Measurements from ENCODE around the gene SCUBE3. TPM values are rescaled to one million over a fixed set of nuclear protein-coding genes. Genes with fewer than 3 reads are reported as not detected.

Gene SCUBE3
- total and polyA plus RNA-seq, 2 donors (not counting 1 experiment from before 2014, with no cell fraction given) = not detected

- Histone ChIP-seq H3K79me2 (ENCODE audit: control insufficient read depth, insufficient read depth, low read length) (peaks cover 61% of the 10 kb centered on the region), H3K27me3 (replicated peaks in 1 of 4; ENCODE audit: control extremely low read depth in 1 of 4, control insufficient read depth in 3 of 4, insufficient read depth in 4 of 4, low read length in 3 of 4) (no peaks in the 10 kb centered on the region), H2AFZ (ENCODE audit: insufficient read depth, low read depth, low read length, poor library complexity, severe bottlenecking) (no peak overlapping the region), H3K4me2 (replicated peaks; ENCODE audit: low read depth, low read length, poor library complexity, severe bottlenecking) (no peak overlapping the region), H3K4me3 (ENCODE audit: control extremely low read depth in 1 of 5, extremely low read depth in 1 of 5, insufficient read depth in 1 of 5, low read depth in 2 of 5, low read length in 4 of 5) (no peak overlapping the region), H3K36me3 (replicated peaks in 1 of 2; ENCODE audit: control extremely low read depth in 1 of 2, control insufficient read depth in 1 of 2, extremely low read depth in 1 of 2, insufficient read depth in 2 of 2, low read length in 1 of 2) (peaks cover 0 to 7% of the 10 kb centered on the region in 2 experiments), H3K4me1 (ENCODE audit: control insufficient read depth in 2 of 2, insufficient read depth in 2 of 2, low read length in 2 of 2) (peaks cover 21 to 31% of the 10 kb centered on the region in 2 donors), H3K9ac (ENCODE audit: low read length) (no peak overlapping the region), H4K20me1 (ENCODE audit: control insufficient read depth, insufficient read depth, low read length, poor library complexity, severe bottlenecking) (peaks cover 20% of the 10 kb centered on the region), H3K9me3 (ENCODE audit: control extremely low read depth in 1 of 3, control insufficient read depth in 2 of 3, insufficient read depth in 1 of 3, low read length in 2 of 3) (no peaks in the 10 kb centered on the region), H3K27ac (ENCODE audit: low read length in 2 of 2) (peak overlapping the region in 1 of 2 donors; percentile 34)
- Mint-ChIP-seq H3K27ac (no peak overlapping the region), H3K4me3 (no peak overlapping the region), H3K9me3 (ENCODE audit: insufficient read depth) (no peaks in the 10 kb centered on the region), H3K4me1 (peaks cover 51% of the 10 kb centered on the region), H3K27me3 (no peaks in the 10 kb centered on the region)
- TF ChIP-seq EZH2 (IDR thresholded peaks at IDR 0.05; ENCODE audit: borderline replicate concordance, insufficient read depth, low read depth, low read length, poor library complexity, severe bottlenecking) = no peak
- TF ChIP-seq CTCF (IDR thresholded peaks at IDR 0.05) = no peak
- DNase-seq (no peak), ATAC-seq (ENCODE audit: low read depth) (no peak)
- POLR2A ChIA-PET = no interaction called here
- intact Hi-C loops (cut with micrococcal nuclease) = no loop called here
- CTCF ChIA-PET = interaction anchor here (1.0 to 3.0 kb wide), 4 partner anchors 14 to 186 kb away, joined by 3 to 10 read pairs (median 3); no protein-coding TSS in a partner anchor
These were observed 51.0 kb downstream of the SCUBE3 start for GRCh38 chr6:35264550-35265274.

GRCh38 chr6:35265523-35265922 lies 51.8 kb downstream of the SCUBE3 start:
- no peaks in the 10 kb centered on the region for H3K27me3 ChIP-seq (replicated peaks in 1 of 4; ENCODE audit: control extremely low read depth in 1 of 4, control insufficient read depth in 3 of 4, insufficient read depth in 4 of 4, low read length in 3 of 4)
- H3K79me2 ChIP-seq (ENCODE audit: control insufficient read depth, insufficient read depth, low read length) = peaks cover 57% of the 10 kb centered on the region
- H3K27me3 Mint-ChIP-seq = no peaks in the 10 kb centered on the region
- no peaks in the 10 kb centered on the region for H3K9me3 ChIP-seq (ENCODE audit: control extremely low read depth in 1 of 3, control insufficient read depth in 2 of 3, insufficient read depth in 1 of 3, low read length in 2 of 3)
- peaks cover 20% of the 10 kb centered on the region for H4K20me1 ChIP-seq (ENCODE audit: control insufficient read depth, insufficient read depth, low read length, poor library complexity, severe bottlenecking)
- TF ChIP-seq EZH2 (IDR thresholded peaks at IDR 0.05; ENCODE audit: borderline replicate concordance, insufficient read depth, low read depth, low read length, poor library complexity, severe bottlenecking) (no peak), CTCF (IDR thresholded peaks at IDR 0.05) (no peak)
- 93% methylated on average over 2 of the region's 2 CpGs for WGBS (ENCODE audit: insufficient coverage)
- no peak overlapping the region for H3K4me2 ChIP-seq (replicated peaks; ENCODE audit: low read depth, low read length, poor library complexity, severe bottlenecking)
- H3K27ac Mint-ChIP-seq = no peak overlapping the region
- H3K4me1 Mint-ChIP-seq = peaks cover 46% of the 10 kb centered on the region
- ATAC-seq (ENCODE audit: low read depth) = no peak
- no peak overlapping the region for H3K4me3 Mint-ChIP-seq
- H3K4me3 ChIP-seq (ENCODE audit: control extremely low read depth in 1 of 5, extremely low read depth in 1 of 5, insufficient read depth in 1 of 5, low read depth in 2 of 5, low read length in 4 of 5) = no peak overlapping the region
- no peak for DNase-seq
- H3K36me3 ChIP-seq (replicated peaks in 1 of 2; ENCODE audit: control extremely low read depth in 1 of 2, control insufficient read depth in 1 of 2, extremely low read depth in 1 of 2, insufficient read depth in 2 of 2, low read length in 1 of 2) = peaks cover 0 to 7% of the 10 kb centered on the region in 2 experiments
- ChIA-PET POLR2A (no interaction called here), CTCF (interaction anchor here (1.4 to 3.0 kb wide), 3 partner anchors 20 to 25 kb away, joined by 3 to 10 read pairs (median 3); no protein-coding TSS in a partner anchor)
- no peaks in the 10 kb centered on the region for H3K9me3 Mint-ChIP-seq (ENCODE audit: insufficient read depth)
- no peak overlapping the region for H3K9ac ChIP-seq (ENCODE audit: low read length)
- intact Hi-C loops (cut with micrococcal nuclease) = no loop called here
- H3K4me1 ChIP-seq (ENCODE audit: control insufficient read depth in 2 of 2, insufficient read depth in 2 of 2, low read length in 2 of 2) = peaks cover 15 to 24% of the 10 kb centered on the region in 2 donors
- H2AFZ ChIP-seq (ENCODE audit: insufficient read depth, low read depth, low read length, poor library complexity, severe bottlenecking) = no peak overlapping the region
- no peak overlapping the region for H3K27ac ChIP-seq (ENCODE audit: low read length in 2 of 2)

Measured in B cell (primary cell).